ENCODE data around the gene EVL.
A peak's percentile ranks its signal among the peaks of the same experiment; 100 is the strongest.
"Not testable (repeated sequence)": the region's sequence is repeated elsewhere in the genome, so short reads cannot be mapped to it uniquely, and the experiment has no call there.

Gene EVL

GRCh38 chr14:100039903-100040302 is 25.3 kb upstream of the EVL start:
- DNase-seq, result no peak

GRCh38 chr14:100041271-100041670 is 24.0 kb upstream of the EVL start:
- DNase-seq, result no peak

- DNase-seq, result no peak
Measured at GRCh38 chr14:100042286-100042685, 22.9 kb upstream of the EVL start.

- DNase-seq, result no peak
Measured at GRCh38 chr14:100045642-100046344, 19.4 kb upstream of the EVL start.

GRCh38 chr14:100047600-100047999 is 17.6 kb upstream of the EVL start:
- DNase-seq, result no peak

GRCh38 chr14:100048786-100049185 is 16.4 kb upstream of the EVL start:
- no peak for DNase-seq

GRCh38 chr14:100049220-100049619 is 16.0 kb upstream of the EVL start:
- peak; percentile 45 for DNase-seq

GRCh38 chr14:100051103-100051502 is 14.1 kb upstream of the EVL start:
- DNase-seq, result no peak

- DNase-seq, result no peak
Measured at GRCh38 chr14:100051543-100051942, 13.7 kb upstream of the EVL start.

GRCh38 chr14:100052819-100053218 is 12.4 kb upstream of the EVL start:
- DNase-seq, result no peak

- DNase-seq, result no peak
Measured at GRCh38 chr14:100054316-100055075, 10.7 kb upstream of the EVL start.

- DNase-seq, result no peak
Measured at GRCh38 chr14:100056431-100056830, 8.8 kb upstream of the EVL start.

- no peak for DNase-seq
Measured at GRCh38 chr14:100056964-100057795, 8.0 kb upstream of the EVL start.

GRCh38 chr14:100058777-100059437 is 6.3 kb upstream of the EVL start:
- no peak for DNase-seq

GRCh38 chr14:100059438-100059781 is 5.8 kb upstream of the EVL start:
- no peak for DNase-seq

- DNase-seq, result no peak
Measured at GRCh38 chr14:100060760-100061159, 4.5 kb upstream of the EVL start.

GRCh38 chr14:100062590-100062989 is 2.6 kb upstream of the EVL start:
- DNase-seq, result no peak

- DNase-seq, result no peak
Measured at GRCh38 chr14:100063314-100063941, 1.8 kb upstream of the EVL start.

GRCh38 chr14:100064335-100065092 is 708 bp upstream of the EVL start:
- not testable (repeated sequence) for DNase-seq

GRCh38 chr14:100065942-100066574 is 836 bp downstream of the EVL start:
- DNase-seq, result no peak

- no peak for DNase-seq
Measured at GRCh38 chr14:100066962-100067361, 1.7 kb downstream of the EVL start.

All from fibroblast of skin of right biceps (primary cell).